Measurements from ENCODE around the gene PITPNC1.

The PITPNC1 gene

GRCh38 chr17:67452681-67453554, 75.8 kb downstream of the PITPNC1 start:
- TF ChIP-seq SIN3A (IDR thresholded peaks at IDR 0.05; ENCODE audit: borderline replicate concordance, insufficient read depth, low read length), result no peak
- no peak for TF ChIP-seq FOXP2 (optimal IDR thresholded peaks at IDR 0.05; ENCODE audit: borderline replicate concordance, extremely low read depth, extremely low read length, insufficient read depth)
- TF ChIP-seq POLR2AphosphoS5 (IDR thresholded peaks at IDR 0.05; ENCODE audit: low read depth, low read length), result no peak
- TF ChIP-seq TAF1 (IDR thresholded peaks at IDR 0.05; ENCODE audit: borderline replicate concordance, insufficient read depth, low read length), result no peak
- TF ChIP-seq REST (IDR thresholded peaks at IDR 0.05; ENCODE audit: insufficient read depth in 1 of 2, low read depth in 2 of 2, low read length in 2 of 2), result no peak

GRCh38 chr17:67456103-67456502, 79.0 kb downstream of the PITPNC1 start:
- TF ChIP-seq SIN3A (IDR thresholded peaks at IDR 0.05; ENCODE audit: borderline replicate concordance, insufficient read depth, low read length) (no peak), POLR2AphosphoS5 (IDR thresholded peaks at IDR 0.05; ENCODE audit: low read depth, low read length) (no peak), TAF1 (IDR thresholded peaks at IDR 0.05; ENCODE audit: borderline replicate concordance, insufficient read depth, low read length) (no peak), REST (IDR thresholded peaks at IDR 0.05; ENCODE audit: insufficient read depth in 1 of 2, low read depth in 2 of 2, low read length in 2 of 2) (no peak), FOXP2 (optimal IDR thresholded peaks at IDR 0.05; ENCODE audit: borderline replicate concordance, extremely low read depth, extremely low read length, insufficient read depth) (no peak)

GRCh38 chr17:67456889-67457288, 79.8 kb downstream of the PITPNC1 start:
- TF ChIP-seq REST (IDR thresholded peaks at IDR 0.05; ENCODE audit: insufficient read depth in 1 of 2, low read depth in 2 of 2, low read length in 2 of 2), result no peak
- no peak for TF ChIP-seq TAF1 (IDR thresholded peaks at IDR 0.05; ENCODE audit: borderline replicate concordance, insufficient read depth, low read length)
- no peak for TF ChIP-seq POLR2AphosphoS5 (IDR thresholded peaks at IDR 0.05; ENCODE audit: low read depth, low read length)
- TF ChIP-seq FOXP2 (optimal IDR thresholded peaks at IDR 0.05; ENCODE audit: borderline replicate concordance, extremely low read depth, extremely low read length, insufficient read depth), result no peak
- TF ChIP-seq SIN3A (IDR thresholded peaks at IDR 0.05; ENCODE audit: borderline replicate concordance, insufficient read depth, low read length), result no peak

GRCh38 chr17:67458203-67458602, 81.1 kb downstream of the PITPNC1 start:
- TF ChIP-seq SIN3A (IDR thresholded peaks at IDR 0.05; ENCODE audit: borderline replicate concordance, insufficient read depth, low read length), result no peak
- TF ChIP-seq TAF1 (IDR thresholded peaks at IDR 0.05; ENCODE audit: borderline replicate concordance, insufficient read depth, low read length), result no peak
- no peak for TF ChIP-seq FOXP2 (optimal IDR thresholded peaks at IDR 0.05; ENCODE audit: borderline replicate concordance, extremely low read depth, extremely low read length, insufficient read depth)
- TF ChIP-seq POLR2AphosphoS5 (IDR thresholded peaks at IDR 0.05; ENCODE audit: low read depth, low read length), result no peak
- no peak for TF ChIP-seq REST (IDR thresholded peaks at IDR 0.05; ENCODE audit: insufficient read depth in 1 of 2, low read depth in 2 of 2, low read length in 2 of 2)

Data from PFSK-1 (cell line).